ENCODE measurements around the gene MEF2D. TPM values are rescaled to one million over a fixed set of nuclear protein-coding genes. Genes with fewer than 3 reads are reported as not detected.

MEF2D gene
- total and polyA plus RNA-seq, 4 donors, result 8.1 to 95.8 (median 54.8) TPM

DNA sequence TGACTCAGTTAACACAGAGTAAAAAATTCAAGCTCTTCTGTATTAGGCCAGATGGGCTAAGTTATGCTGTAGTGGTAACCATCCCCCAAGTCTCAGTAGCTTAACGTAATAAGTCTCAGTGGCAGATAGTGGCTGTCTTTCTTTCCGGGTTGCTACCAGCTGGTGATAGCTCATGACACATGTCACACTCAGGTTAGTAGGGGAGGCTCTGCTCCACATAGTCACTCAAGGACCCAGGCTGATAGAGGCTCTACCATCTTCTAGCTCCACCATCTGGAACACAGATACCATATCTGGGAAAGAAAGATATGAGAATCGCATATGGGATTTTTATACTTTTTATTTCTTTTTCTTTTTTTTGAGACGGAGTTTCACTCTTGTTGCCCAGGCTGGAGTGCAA lies 16.2 kb upstream of the MEF2D start:
- WGBS, 2 donors, result 93 to 94% methylated on average over 4 of the region's 4 CpGs
- no peak for DNase-seq
- Histone ChIP-seq H3K4me3 (ENCODE audit: low read length in 2 of 2) (no peak overlapping the region), H3K4me1 (ENCODE audit: control insufficient read depth in 1 of 2, insufficient read depth in 2 of 2, low read length in 2 of 2) (no peaks in the 10 kb centered on the region), H3K27ac (ENCODE audit: low read depth in 1 of 2, low read length in 2 of 2) (no peak overlapping the region), H3K9me3 (ENCODE audit: control insufficient read depth, low read length) (no peaks in the 10 kb centered on the region), H3K36me3 (ENCODE audit: control insufficient read depth in 1 of 2, insufficient read depth in 2 of 2, low read length in 1 of 2) (no peaks in the 10 kb centered on the region), H3K27me3 (ENCODE audit: control insufficient read depth in 1 of 2, insufficient read depth in 2 of 2, low read length in 1 of 2) (no peaks in the 10 kb centered on the region)
- intact Hi-C loops (cut with DNase I), result no loop called here
- ATAC-seq (ENCODE audit: low FRiP score), result no peak

DNA sequence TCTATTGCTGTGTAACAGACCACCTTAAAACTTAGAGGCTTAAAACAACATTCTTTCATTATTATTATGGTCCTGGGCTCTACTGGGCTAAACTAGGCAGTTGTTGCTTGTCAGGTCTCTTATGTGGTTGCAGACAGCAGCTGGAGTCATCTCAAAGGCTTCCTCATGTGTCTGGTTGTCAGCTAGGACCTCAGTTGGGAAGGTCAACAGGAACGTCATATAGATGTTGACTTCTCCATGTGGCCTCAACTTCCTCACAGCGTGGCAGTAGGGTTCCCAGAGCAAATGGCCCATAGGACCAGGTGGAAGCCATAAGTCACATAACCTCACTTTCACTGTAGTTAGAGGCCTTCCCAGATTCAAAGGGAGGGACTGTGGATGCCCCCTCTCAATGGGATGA lies 15.4 kb upstream of the MEF2D start:
- H3K9me3 ChIP-seq (ENCODE audit: control insufficient read depth, low read length), result no peaks in the 10 kb centered on the region
- WGBS, 2 donors, result 44 to 64% methylated on average over 2 of the region's 2 CpGs
- H3K4me1 ChIP-seq (ENCODE audit: control insufficient read depth in 1 of 2, insufficient read depth in 2 of 2, low read length in 2 of 2), result no peaks in the 10 kb centered on the region
- DNase-seq (no peak), ATAC-seq (ENCODE audit: low FRiP score) (no peak)
- H3K27me3 ChIP-seq (ENCODE audit: control insufficient read depth in 1 of 2, insufficient read depth in 2 of 2, low read length in 1 of 2), result no peaks in the 10 kb centered on the region
- no peak overlapping the region for H3K4me3 ChIP-seq (ENCODE audit: low read length in 2 of 2)
- intact Hi-C loops (cut with DNase I), result no loop called here
- no peak overlapping the region for H3K27ac ChIP-seq (ENCODE audit: low read depth in 1 of 2, low read length in 2 of 2)
- no peaks in the 10 kb centered on the region for H3K36me3 ChIP-seq (ENCODE audit: control insufficient read depth in 1 of 2, insufficient read depth in 2 of 2, low read length in 1 of 2)

DNA sequence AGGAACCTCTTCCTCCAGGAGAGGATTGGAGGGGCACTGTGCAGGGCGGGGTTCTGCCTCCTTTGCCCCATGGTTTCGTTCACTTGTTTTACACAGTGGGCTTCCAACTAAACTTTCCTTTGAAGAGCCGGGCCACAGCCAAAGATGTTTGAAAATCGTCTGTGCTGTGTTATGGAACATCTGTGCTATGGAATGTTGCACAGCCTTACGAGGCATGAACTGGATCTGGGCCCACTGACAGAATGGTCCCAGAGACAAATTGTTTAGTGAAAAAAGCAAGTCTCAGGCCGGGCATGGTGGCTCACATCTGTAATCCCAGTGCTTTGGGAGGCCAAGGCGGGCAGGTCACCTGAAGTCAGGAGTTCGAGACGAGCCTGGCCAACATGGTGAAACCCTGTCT lies 12.6 kb upstream of the MEF2D start:
- Histone ChIP-seq H3K4me1 (ENCODE audit: control insufficient read depth in 1 of 2, insufficient read depth in 2 of 2, low read length in 2 of 2) (peaks cover 0 to 2% of the 10 kb centered on the region in 2 donors), H3K9me3 (ENCODE audit: control insufficient read depth, low read length) (no peaks in the 10 kb centered on the region), H3K27me3 (ENCODE audit: control insufficient read depth in 1 of 2, insufficient read depth in 2 of 2, low read length in 1 of 2) (no peaks in the 10 kb centered on the region), H3K4me3 (ENCODE audit: low read length in 2 of 2) (no peak overlapping the region), H3K36me3 (ENCODE audit: control insufficient read depth in 1 of 2, insufficient read depth in 2 of 2, low read length in 1 of 2) (no peaks in the 10 kb centered on the region), H3K27ac (ENCODE audit: low read depth in 1 of 2, low read length in 2 of 2) (no peak overlapping the region)
- no peak for DNase-seq
- intact Hi-C loops (cut with DNase I), result loop anchor here in 1 of 2 donors (5.0 kb wide), 1 partner anchor 79 kb away; the partner anchor contains the start of gene NAXE
- no peak for ATAC-seq (ENCODE audit: low FRiP score)
- 82% methylated on average over 9 of the region's 9 CpGs for WGBS, 2 donors

DNA sequence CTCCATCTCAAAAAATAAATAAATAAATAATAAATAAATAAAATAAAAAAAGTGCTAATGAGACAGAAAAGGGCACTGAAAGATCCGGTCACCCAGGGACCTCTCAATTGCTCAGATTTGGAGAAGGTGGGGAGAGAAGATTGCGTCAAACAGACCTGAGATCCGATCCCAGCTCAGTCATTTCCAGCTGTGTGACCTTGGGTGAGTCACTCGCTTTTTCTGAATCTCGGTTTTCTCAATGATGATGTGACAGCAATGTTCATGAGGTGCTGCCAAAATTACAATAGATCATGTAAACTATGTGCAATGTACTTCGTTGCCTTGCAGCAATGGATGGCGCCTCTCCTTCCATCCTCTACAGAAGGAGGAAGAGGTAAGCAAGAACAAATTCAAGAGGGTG lies 11.1 kb upstream of the MEF2D start:
- no peaks in the 10 kb centered on the region for H3K27me3 ChIP-seq (ENCODE audit: control insufficient read depth in 1 of 2, insufficient read depth in 2 of 2, low read length in 1 of 2)
- peak overlapping the region in 1 of 2 donors; percentile 29 for H3K27ac ChIP-seq (ENCODE audit: low read depth in 1 of 2, low read length in 2 of 2)
- peaks cover 0 to 2% of the 10 kb centered on the region in 2 donors for H3K4me1 ChIP-seq (ENCODE audit: control insufficient read depth in 1 of 2, insufficient read depth in 2 of 2, low read length in 2 of 2)
- WGBS, 2 donors, result 94 to 96% methylated on average over 7 of the region's 7 CpGs
- H3K4me3 ChIP-seq (ENCODE audit: low read length in 2 of 2), result no peak overlapping the region
- H3K9me3 ChIP-seq (ENCODE audit: control insufficient read depth, low read length), result no peaks in the 10 kb centered on the region
- no peaks in the 10 kb centered on the region for H3K36me3 ChIP-seq (ENCODE audit: control insufficient read depth in 1 of 2, insufficient read depth in 2 of 2, low read length in 1 of 2)
- ATAC-seq (ENCODE audit: low FRiP score), result no peak
- DNase-seq, result no peak
- intact Hi-C loops (cut with DNase I), result loop anchor here in 1 of 2 donors (5.0 kb wide), 1 partner anchor 81 kb away; the partner anchor contains the start of gene NAXE

DNA sequence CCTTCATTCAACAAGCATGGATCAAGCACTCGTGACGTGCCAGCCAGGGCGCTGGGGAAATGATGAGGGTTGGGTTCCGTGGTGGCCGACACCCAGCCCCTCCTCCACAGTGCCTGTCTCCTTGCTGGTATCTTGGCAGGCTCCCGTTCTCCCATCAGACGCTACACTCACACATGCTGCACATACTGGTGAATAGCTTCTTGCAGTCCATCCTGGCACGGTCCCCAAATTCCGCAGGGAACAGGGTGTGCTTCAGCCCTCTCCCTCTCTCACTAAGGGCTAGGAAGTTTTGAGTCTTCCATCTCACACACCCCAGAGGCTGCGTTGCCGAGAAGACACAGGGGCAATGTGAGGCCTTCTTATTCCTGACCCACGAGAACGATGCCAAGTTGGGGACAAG lies 10.1 kb upstream of the MEF2D start:
- ATAC-seq (ENCODE audit: low FRiP score) (peak; percentile 71), DNase-seq (peak; percentile 88 to 95)
- Histone ChIP-seq H3K4me3 (ENCODE audit: low read length in 2 of 2) (no peak overlapping the region), H3K27me3 (ENCODE audit: control insufficient read depth in 1 of 2, insufficient read depth in 2 of 2, low read length in 1 of 2) (no peaks in the 10 kb centered on the region), H3K9me3 (ENCODE audit: control insufficient read depth, low read length) (no peaks in the 10 kb centered on the region), H3K27ac (ENCODE audit: low read depth in 1 of 2, low read length in 2 of 2) (peak overlapping the region; percentile 46 to 87), H3K4me1 (ENCODE audit: control insufficient read depth in 1 of 2, insufficient read depth in 2 of 2, low read length in 2 of 2) (peaks cover 0 to 2% of the 10 kb centered on the region in 2 donors), H3K36me3 (ENCODE audit: control insufficient read depth in 1 of 2, insufficient read depth in 2 of 2, low read length in 1 of 2) (no peaks in the 10 kb centered on the region)
- WGBS, 2 donors, result 8% methylated on average over 13 of the region's 13 CpGs
- intact Hi-C loops (cut with DNase I), result loop anchor here in 1 of 2 donors (5.0 kb wide), 1 partner anchor 82 kb away; the partner anchor contains the start of gene NAXE

DNA sequence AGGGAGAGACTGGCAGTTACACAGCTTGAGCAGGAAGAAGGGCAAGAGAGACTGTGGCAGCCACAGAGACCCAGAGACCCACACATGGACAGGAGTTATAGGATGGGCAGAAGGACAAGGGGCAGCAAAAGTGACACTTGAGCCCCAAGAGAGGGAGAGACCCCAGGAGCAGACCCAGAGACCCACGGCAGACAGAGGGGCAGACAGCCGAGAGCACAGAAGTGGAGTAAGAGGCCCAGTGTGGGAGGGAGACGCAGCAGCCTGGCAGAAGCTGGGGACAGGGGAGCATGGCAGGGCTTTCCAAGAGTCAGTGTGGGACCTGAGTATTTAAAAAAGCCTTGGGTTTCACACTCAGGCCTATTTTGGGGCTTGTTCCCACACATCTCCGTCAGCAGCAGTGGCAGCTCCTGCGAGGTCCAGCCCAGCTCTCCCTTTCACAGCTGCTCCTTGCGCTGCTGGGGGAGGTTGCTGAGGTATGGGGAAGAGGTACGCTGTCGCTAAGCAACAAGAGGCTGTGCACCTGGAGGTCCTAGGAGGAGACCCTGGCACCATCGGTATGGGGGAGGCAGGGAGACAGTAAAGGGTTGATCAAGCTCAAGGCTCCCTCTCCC lies 9.0 kb upstream of the MEF2D start:
- no peaks in the 10 kb centered on the region for H3K36me3 ChIP-seq (ENCODE audit: control insufficient read depth in 1 of 2, insufficient read depth in 2 of 2, low read length in 1 of 2)
- peak overlapping the region; percentile 87 to 98 for H3K27ac ChIP-seq (ENCODE audit: low read depth in 1 of 2, low read length in 2 of 2)
- H3K4me3 ChIP-seq (ENCODE audit: low read length in 2 of 2), result no peak overlapping the region
- intact Hi-C loops (cut with DNase I), result loop anchor here in 1 of 2 donors (5.0 kb wide), 1 partner anchor 83 kb away; the partner anchor contains the start of gene NAXE
- no peak for ATAC-seq (ENCODE audit: low FRiP score)
- WGBS, 2 donors, result 87 to 88% methylated on average over 9 of the region's 9 CpGs
- DNase-seq, result no peak
- peaks cover 0 to 2% of the 10 kb centered on the region in 2 donors for H3K4me1 ChIP-seq (ENCODE audit: control insufficient read depth in 1 of 2, insufficient read depth in 2 of 2, low read length in 2 of 2)
- no peaks in the 10 kb centered on the region for H3K27me3 ChIP-seq (ENCODE audit: control insufficient read depth in 1 of 2, insufficient read depth in 2 of 2, low read length in 1 of 2)
- no peaks in the 10 kb centered on the region for H3K9me3 ChIP-seq (ENCODE audit: control insufficient read depth, low read length)

DNA sequence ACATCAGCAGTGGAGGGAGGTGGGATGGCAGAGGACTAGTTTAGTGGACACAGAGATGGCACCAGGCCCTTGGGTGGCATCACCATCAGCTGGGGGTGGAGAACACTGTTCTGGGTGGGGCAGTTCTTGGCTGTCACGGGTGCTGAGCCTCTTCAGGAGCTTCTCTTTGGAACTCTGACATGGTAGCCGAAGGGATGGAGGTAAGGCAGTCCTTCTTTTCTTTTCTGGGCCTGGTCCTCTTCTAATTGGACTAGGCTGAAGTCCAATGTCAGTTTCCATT lies 8.3 kb upstream of the MEF2D start:
- ATAC-seq (ENCODE audit: low FRiP score) (no peak), DNase-seq (no peak)
- H3K36me3 ChIP-seq (ENCODE audit: control insufficient read depth in 1 of 2, insufficient read depth in 2 of 2, low read length in 1 of 2), result no peaks in the 10 kb centered on the region
- H3K4me1 ChIP-seq (ENCODE audit: control insufficient read depth in 1 of 2, insufficient read depth in 2 of 2, low read length in 2 of 2), result peaks cover 2 to 3% of the 10 kb centered on the region in 2 donors
- H3K27ac ChIP-seq (ENCODE audit: low read depth in 1 of 2, low read length in 2 of 2), result peak overlapping the region; percentile 87 to 98
- 73 to 83% methylated on average over 2 of the region's 2 CpGs for WGBS, 2 donors
- H3K4me3 ChIP-seq (ENCODE audit: low read length in 2 of 2), result no peak overlapping the region
- intact Hi-C loops (cut with DNase I), result no loop called here
- no peaks in the 10 kb centered on the region for H3K27me3 ChIP-seq (ENCODE audit: control insufficient read depth in 1 of 2, insufficient read depth in 2 of 2, low read length in 1 of 2)
- no peaks in the 10 kb centered on the region for H3K9me3 ChIP-seq (ENCODE audit: control insufficient read depth, low read length)

DNA sequence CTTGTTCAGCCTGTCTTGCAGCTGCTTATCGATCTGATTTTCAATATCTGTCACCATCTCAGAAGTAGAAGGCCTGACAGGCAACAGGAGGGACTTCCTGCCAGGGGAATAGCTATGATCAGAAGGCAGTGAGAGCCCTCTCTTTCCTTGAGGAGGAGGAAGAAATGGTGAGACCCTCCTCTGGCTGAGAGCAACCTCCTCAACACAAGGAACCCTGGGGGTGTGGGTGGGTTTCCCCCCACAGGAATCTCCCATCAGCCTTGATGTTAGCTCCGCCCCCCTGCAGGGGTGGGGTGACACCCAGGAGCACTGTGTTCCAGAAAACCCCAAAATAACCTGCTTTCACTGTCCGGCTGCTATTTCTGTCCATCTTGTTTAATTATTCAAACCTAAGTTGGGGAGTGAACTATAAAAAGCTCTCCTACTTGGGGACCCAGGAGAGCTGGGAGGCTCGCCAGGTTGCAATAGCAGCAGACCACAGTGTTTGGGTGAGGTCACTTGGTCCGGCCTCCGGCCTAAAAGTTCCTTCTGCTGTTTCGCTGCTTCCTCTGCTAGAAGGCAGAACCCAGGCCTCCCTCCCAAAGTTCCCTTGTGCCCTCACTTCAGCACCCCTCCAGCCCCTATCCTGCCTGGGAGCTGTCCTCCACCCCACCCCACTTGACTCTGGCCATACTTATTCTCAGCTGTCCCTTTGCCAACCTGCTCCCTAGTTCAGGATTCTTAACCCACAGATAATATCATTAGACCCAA lies 7.8 kb upstream of the MEF2D start:
- DNase-seq, result peak; percentile 92
- peak; percentile 60 for ATAC-seq (ENCODE audit: low FRiP score)

DNA sequence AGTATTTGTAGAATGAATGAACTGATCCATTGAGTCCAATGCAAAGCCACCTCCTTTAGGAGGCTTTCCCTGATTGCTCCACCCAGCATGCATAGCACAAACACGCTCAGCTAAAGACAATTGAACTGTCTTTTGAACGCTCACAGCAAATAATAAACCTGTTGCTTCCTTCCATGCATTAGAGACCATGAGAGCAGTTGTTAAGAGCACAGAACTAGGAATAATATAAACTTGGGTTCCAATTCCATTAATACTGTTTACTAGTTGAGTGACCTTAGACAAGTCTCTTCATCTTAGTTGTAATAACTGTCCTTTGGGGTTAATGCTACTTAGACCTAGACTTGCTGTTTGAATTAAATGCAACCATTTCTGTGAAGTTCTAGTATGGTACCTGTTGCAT lies 5.9 kb upstream of the MEF2D start:
- H3K27ac ChIP-seq (ENCODE audit: low read depth in 1 of 2, low read length in 2 of 2), result no peak overlapping the region
- no peaks in the 10 kb centered on the region for H3K27me3 ChIP-seq (ENCODE audit: control insufficient read depth in 1 of 2, insufficient read depth in 2 of 2, low read length in 1 of 2)
- no peaks in the 10 kb centered on the region for H3K36me3 ChIP-seq (ENCODE audit: control insufficient read depth in 1 of 2, insufficient read depth in 2 of 2, low read length in 1 of 2)
- H3K4me3 ChIP-seq (ENCODE audit: low read length in 2 of 2), result no peak overlapping the region
- intact Hi-C loops (cut with DNase I), result no loop called here
- H3K4me1 ChIP-seq (ENCODE audit: control insufficient read depth in 1 of 2, insufficient read depth in 2 of 2, low read length in 2 of 2), result peaks cover 2 to 3% of the 10 kb centered on the region in 2 donors
- DNase-seq (no peak), ATAC-seq (ENCODE audit: low FRiP score) (no peak)
- 96 to 97% methylated on average over 2 of the region's 2 CpGs for WGBS, 2 donors
- no peaks in the 10 kb centered on the region for H3K9me3 ChIP-seq (ENCODE audit: control insufficient read depth, low read length)

More for the DNA sequence above, 7.8 kb upstream of the MEF2D start:
- WGBS, 2 donors, result 12 to 13% methylated on average over 7 of the region's 7 CpGs
- peak overlapping the region; percentile 93 to 98 for H3K27ac ChIP-seq (ENCODE audit: low read depth in 1 of 2, low read length in 2 of 2)
- H3K4me1 ChIP-seq (ENCODE audit: control insufficient read depth in 1 of 2, insufficient read depth in 2 of 2, low read length in 2 of 2), result peaks cover 2 to 3% of the 10 kb centered on the region in 2 donors
- no peak overlapping the region for H3K4me3 ChIP-seq (ENCODE audit: low read length in 2 of 2)
- H3K27me3 ChIP-seq (ENCODE audit: control insufficient read depth in 1 of 2, insufficient read depth in 2 of 2, low read length in 1 of 2), result no peaks in the 10 kb centered on the region
- no peaks in the 10 kb centered on the region for H3K9me3 ChIP-seq (ENCODE audit: control insufficient read depth, low read length)
- H3K36me3 ChIP-seq (ENCODE audit: control insufficient read depth in 1 of 2, insufficient read depth in 2 of 2, low read length in 1 of 2), result no peaks in the 10 kb centered on the region
- intact Hi-C loops (cut with DNase I), result no loop called here
